PC-9 (cell line): ENCODE data around the gene IRS1. TPM values are rescaled to one million over a fixed set of nuclear protein-coding genes. Genes with fewer than 3 reads are reported as not detected.

ENCODE experiments used
- BruUV-seq: library from RNA; stranded (reverse); fragments of 400-500 nt; replicated peaks from 2 replicates; lab custom pipeline; 2021; lab: Mats Ljungman, UMichigan
- CTCF ChIA-PET: fragments of 300-600 bp; sonication (Branson Sonifier 250); formaldehyde crosslinking; loops from one replicate; lab custom pipeline; 2022; ENCODE audit warnings: antibody characterized with exemption; lab: Charles Lee
- POLR2A ChIA-PET: fragments of 300-600 bp; sonication (Branson Sonifier 250); formaldehyde crosslinking; loops from one replicate; lab custom pipeline; 2022; ENCODE audit warnings: antibody characterized with exemption; ENCODE audit not compliant: unreplicated experiment; lab: Charles Lee
- DNase-seq, 2 experiments: peaks; one replicate each; pipeline versions ENCODE4 v3.0.0 to v3.0.0-alpha.2; 2015 to 2022; ENCODE audit warnings: mixed read lengths in 1 of 2
- H2AFZ ChIP-seq: fragments of 200-600 bp; sonication (generic); 2 replicates; pipeline ENCODE4 v1.8.1; 2017; ENCODE audit warnings: antibody characterized with exemption
- H3F3A ChIP-seq: fragments of 200-600 bp; sonication (generic); 2 replicates; pipeline ENCODE4 v1.8.1; 2017; ENCODE audit warnings: antibody characterized with exemption, mild to moderate bottlenecking, low read depth; ENCODE audit not compliant: insufficient read depth
- H3K27ac ChIP-seq: fragments of 200-600 bp; sonication (generic); 2 replicates; pipeline ENCODE4 v1.6.1; 2016; ENCODE audit warnings: mixed run types
- H3K27me3 ChIP-seq: fragments of 200-600 bp; sonication (generic); 2 replicates; pipeline ENCODE4 v1.6.1; 2016; ENCODE audit warnings: low read depth, mixed run types; ENCODE audit not compliant: insufficient read depth
- H3K36me3 ChIP-seq: fragments of 200-600 bp; sonication (generic); 2 replicates; pipeline ENCODE4 v1.6.1; 2016; ENCODE audit warnings: low read depth, mixed run types
- H3K4me1 ChIP-seq: fragments of 200-600 bp; sonication (generic); replicated peaks from 2 replicates; pipeline ENCODE4 v1.6.1; 2016; ENCODE audit warnings: mixed run types; ENCODE audit not compliant: insufficient read depth
- H3K4me2 ChIP-seq: fragments of 200-600 bp; sonication (generic); 2 replicates; pipeline ENCODE4 v1.6.1; 2017; ENCODE audit warnings: mixed run types
- H3K4me3 ChIP-seq: fragments of 200-600 bp; sonication (generic); 2 replicates; pipeline ENCODE4 v1.6.1; 2016; ENCODE audit warnings: mixed run types
- H3K79me2 ChIP-seq: fragments of 200-600 bp; sonication (generic); 2 replicates; pipeline ENCODE4 v1.6.1; 2017; ENCODE audit warnings: low read depth, mixed run types
- H3K9me2 ChIP-seq: fragments of 200-600 bp; sonication (generic); 2 replicates; pipeline ENCODE4 v1.8.1; 2017; ENCODE audit warnings: mild to moderate bottlenecking; ENCODE audit not compliant: insufficient read depth
- H3K9me3 ChIP-seq: fragments of 200-600 bp; sonication (generic); 2 replicates; pipeline ENCODE4 v1.8.1; 2016; ENCODE audit warnings: low read depth; ENCODE audit not compliant: insufficient read depth
- H4K20me1 ChIP-seq: fragments of 200-600 bp; sonication (generic); 2 replicates; pipeline ENCODE4 v1.8.1; 2017; ENCODE audit not compliant: insufficient read depth
- CTCF ChIP-seq: fragments of 200-600 bp; sonication (generic); conservative IDR thresholded peaks from 2 replicates; pipeline ENCODE4 v1.6.1; 2017; ENCODE audit warnings: mixed run types, antibody characterized with exemption, mild to moderate bottlenecking, moderate library complexity
- EZH2 ChIP-seq: fragments of 200-600 bp; sonication (generic); IDR thresholded peaks from 2 replicates; pipeline ENCODE4 v1.8.0; 2017; ENCODE audit warnings: antibody characterized with exemption, low read depth
- intact Hi-C: fragments of 100-400 bp; cut with micrococcal nuclease; formaldehyde crosslinking; loops from one replicate; pipeline ENCODE4 v1.10.0; 2022; ENCODE audit not compliant: unreplicated experiment
- total RNA-seq: library from RNA; stranded (reverse); gene quantifications from 2 replicates; pipeline ENCODE4 v1.2.3, GENCODE V29; 2021

Gene IRS1
- total RNA-seq, 1 experiment from 2014 or later = 28.6 TPM

- Histone ChIP-seq H3K27ac (no peak overlapping the region), H4K20me1 (no peaks in the 10 kb centered on the region), H3K36me3 (no peaks in the 10 kb centered on the region), H2AFZ (no peak overlapping the region), H3K9me2 (no peaks in the 10 kb centered on the region; the same call in 1 of the 2 replicates), H3K4me1 (no peaks in the 10 kb centered on the region), H3F3A (no peaks in the 10 kb centered on the region; the same call in 1 of the 2 replicates), H3K4me3 (no peak overlapping the region), H3K4me2 (no peak overlapping the region), H3K79me2 (no peaks in the 10 kb centered on the region), H3K9me3 (0 out of 2 replicates have a peak, but pooled peaks cover 4% of the 10 kb centered on the region), H3K27me3 (no peaks in the 10 kb centered on the region)
- no peak for DNase-seq
- ChIA-PET POLR2A (no interaction called here), CTCF (no interaction called here)
- TF ChIP-seq EZH2 = no peak
- TF ChIP-seq CTCF = no peak
- intact Hi-C loops = no loop called here
- no TSS peak for BruUV-seq
Observed at GRCh38 chr2:226715347-226715990, 84.2 kb downstream of the IRS1 start.

- Histone ChIP-seq H2AFZ (no peak overlapping the region), H3K27me3 (no peaks in the 10 kb centered on the region), H3K4me1 (no peaks in the 10 kb centered on the region), H3K9me3 (0 out of 2 replicates have a peak, but pooled peaks cover 4% of the 10 kb centered on the region), H3K27ac (no peak overlapping the region), H3K9me2 (no peaks in the 10 kb centered on the region; the same call in 1 of the 2 replicates), H4K20me1 (no peaks in the 10 kb centered on the region), H3K79me2 (no peaks in the 10 kb centered on the region), H3K4me2 (no peak overlapping the region), H3F3A (no peaks in the 10 kb centered on the region; the same call in 1 of the 2 replicates), H3K4me3 (no peak overlapping the region), H3K36me3 (no peaks in the 10 kb centered on the region)
- ChIA-PET CTCF (no interaction called here), POLR2A (no interaction called here)
- TF ChIP-seq CTCF = no peak
- TF ChIP-seq EZH2 = no peak
- intact Hi-C loops = no loop called here
- BruUV-seq = no TSS peak
- DNase-seq = no peak
Observed at GRCh38 chr2:226712941-226713340, 86.7 kb downstream of the IRS1 start.

GRCh38 chr2:226711606-226712296, 87.9 kb downstream of the IRS1 start:
- no peaks in the 10 kb centered on the region for H3K36me3 ChIP-seq
- CTCF ChIA-PET = no interaction called here
- POLR2A ChIA-PET = no interaction called here
- no TSS peak for BruUV-seq
- no peaks in the 10 kb centered on the region for H4K20me1 ChIP-seq
- TF ChIP-seq EZH2 = no peak
- no peak for TF ChIP-seq CTCF
- no peak overlapping the region for H3K4me2 ChIP-seq
- DNase-seq = no peak
- no peak overlapping the region for H3K4me3 ChIP-seq
- intact Hi-C loops = no loop called here
- no peak overlapping the region for H3K27ac ChIP-seq
- no peaks in the 10 kb centered on the region for H3K27me3 ChIP-seq
- 0 out of 2 replicates have a peak, but pooled peaks cover 4% of the 10 kb centered on the region for H3K9me3 ChIP-seq
- H2AFZ ChIP-seq = no peak overlapping the region
- H3K4me1 ChIP-seq = no peaks in the 10 kb centered on the region
- H3K9me2 ChIP-seq = no peaks in the 10 kb centered on the region; the same call in 1 of the 2 replicates
- no peaks in the 10 kb centered on the region for H3K79me2 ChIP-seq
- H3F3A ChIP-seq = no peaks in the 10 kb centered on the region; the same call in 1 of the 2 replicates
